Measurements from ENCODE around the gene VBP1.
A peak's percentile ranks its signal among the peaks of the same experiment; 100 is the strongest.

Gene VBP1, protein sequence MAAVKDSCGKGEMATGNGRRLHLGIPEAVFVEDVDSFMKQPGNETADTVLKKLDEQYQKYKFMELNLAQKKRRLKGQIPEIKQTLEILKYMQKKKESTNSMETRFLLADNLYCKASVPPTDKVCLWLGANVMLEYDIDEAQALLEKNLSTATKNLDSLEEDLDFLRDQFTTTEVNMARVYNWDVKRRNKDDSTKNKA

DNA sequence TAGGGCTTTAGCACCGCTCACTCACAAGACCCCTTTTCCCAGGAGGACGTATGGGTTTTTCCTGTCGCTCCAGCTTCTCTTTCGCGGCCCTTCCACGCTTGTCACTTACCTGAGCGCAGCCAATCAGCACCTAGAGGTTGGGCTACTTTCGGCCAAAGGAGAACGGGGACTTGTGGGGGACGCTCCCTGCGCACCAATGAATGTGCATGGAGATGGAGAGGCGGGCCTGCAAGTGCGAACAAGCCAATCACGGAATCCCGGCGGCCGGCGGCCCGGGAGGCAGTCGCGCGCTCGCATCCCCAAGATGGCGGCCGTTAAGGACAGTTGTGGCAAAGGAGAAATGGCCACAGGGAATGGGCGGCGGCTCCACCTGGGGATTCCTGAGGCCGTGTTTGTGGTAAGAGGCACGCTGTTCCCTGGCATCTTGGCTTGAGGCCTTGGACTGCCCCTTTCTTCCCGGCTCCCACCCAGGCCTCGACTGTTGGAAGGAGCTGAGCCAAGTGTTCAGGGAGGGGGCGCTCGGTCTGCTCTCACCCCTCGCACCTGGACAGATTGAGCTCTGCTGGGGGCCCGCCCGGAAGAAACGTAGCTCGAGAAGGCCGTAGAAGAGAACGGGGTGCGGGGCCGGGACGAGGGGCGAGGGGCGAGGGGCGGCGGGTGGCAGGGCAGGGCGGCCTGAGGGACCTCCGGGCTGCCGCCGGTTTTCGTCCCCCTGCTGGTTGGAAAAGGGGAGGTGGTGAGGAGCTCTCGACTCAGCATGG is at the start of gene VBP1:
Gene VBP1, plus strand, starts transcription at position 282 of the 761 bp plus-strand sequence. Its CDS starts 23 bp downstream, at position 305.
- Histone ChIP-seq H3K4me3 (ENCODE audit: low read depth in 1 of 5, low read length in 5 of 5) (peak within 1 kb of the TSS; percentile 67 to 93 (median 81)), H3K9me3 (ENCODE audit: control insufficient read depth in 5 of 5, low read length in 5 of 5) (no peaks in the 10 kb centered on the region), H3K4me1 (ENCODE audit: control insufficient read depth in 5 of 5, insufficient read depth in 5 of 5, low read length in 5 of 5) (peaks cover 2 to 8% (median 6%) of the 10 kb centered on the region in 5 donors), H3K27ac (ENCODE audit: low read depth, low read length) (peak within 1 kb of the TSS; percentile 79), H3K9ac (ENCODE audit: low read length in 5 of 5) (peak within 1 kb of the TSS; percentile 61 to 85 (median 74)), H3K27me3 (ENCODE audit: control insufficient read depth in 5 of 5, insufficient read depth in 4 of 5, low read length in 5 of 5) (no peaks in the 10 kb centered on the region), H3K36me3 (ENCODE audit: control insufficient read depth in 5 of 5, insufficient read depth in 5 of 5, low read length in 5 of 5) (peaks cover 0 to 3% (median 0%) of the 10 kb centered on the region in 5 donors)

DNA sequence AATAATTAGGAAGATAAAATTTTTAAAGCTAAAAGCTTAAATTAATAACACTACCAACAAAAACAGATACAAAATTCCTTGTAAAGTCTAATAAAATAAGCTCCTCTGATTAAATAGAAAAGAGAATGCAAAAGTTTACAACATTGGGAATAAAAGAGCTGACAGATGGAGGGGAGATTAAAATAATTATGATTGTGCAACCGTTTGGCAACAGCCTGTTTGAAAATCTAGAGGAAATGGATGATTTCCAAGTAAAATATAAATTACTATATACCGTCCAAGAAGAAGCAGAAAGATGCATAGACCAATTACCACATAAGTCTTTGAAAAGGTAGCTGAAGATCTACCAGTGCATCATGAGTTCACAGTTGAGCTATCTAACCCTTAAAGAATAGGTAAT is 46.4 kb upstream of the VBP1 start:
- H3K27ac ChIP-seq (ENCODE audit: low read depth, low read length), result no peak overlapping the region
- no peak overlapping the region for H3K9ac ChIP-seq (ENCODE audit: low read length in 5 of 5)
- no peaks in the 10 kb centered on the region for H3K4me1 ChIP-seq (ENCODE audit: control insufficient read depth in 5 of 5, insufficient read depth in 5 of 5, low read length in 5 of 5)
- no peaks in the 10 kb centered on the region for H3K27me3 ChIP-seq (ENCODE audit: control insufficient read depth in 5 of 5, insufficient read depth in 4 of 5, low read length in 5 of 5)
- H3K4me3 ChIP-seq (ENCODE audit: low read depth in 1 of 5, low read length in 5 of 5), result no peak overlapping the region
- no peaks in the 10 kb centered on the region for H3K36me3 ChIP-seq (ENCODE audit: control insufficient read depth in 5 of 5, insufficient read depth in 5 of 5, low read length in 5 of 5)
- H3K9me3 ChIP-seq (ENCODE audit: control insufficient read depth in 5 of 5, low read length in 5 of 5), result no peaks in the 10 kb centered on the region

DNA sequence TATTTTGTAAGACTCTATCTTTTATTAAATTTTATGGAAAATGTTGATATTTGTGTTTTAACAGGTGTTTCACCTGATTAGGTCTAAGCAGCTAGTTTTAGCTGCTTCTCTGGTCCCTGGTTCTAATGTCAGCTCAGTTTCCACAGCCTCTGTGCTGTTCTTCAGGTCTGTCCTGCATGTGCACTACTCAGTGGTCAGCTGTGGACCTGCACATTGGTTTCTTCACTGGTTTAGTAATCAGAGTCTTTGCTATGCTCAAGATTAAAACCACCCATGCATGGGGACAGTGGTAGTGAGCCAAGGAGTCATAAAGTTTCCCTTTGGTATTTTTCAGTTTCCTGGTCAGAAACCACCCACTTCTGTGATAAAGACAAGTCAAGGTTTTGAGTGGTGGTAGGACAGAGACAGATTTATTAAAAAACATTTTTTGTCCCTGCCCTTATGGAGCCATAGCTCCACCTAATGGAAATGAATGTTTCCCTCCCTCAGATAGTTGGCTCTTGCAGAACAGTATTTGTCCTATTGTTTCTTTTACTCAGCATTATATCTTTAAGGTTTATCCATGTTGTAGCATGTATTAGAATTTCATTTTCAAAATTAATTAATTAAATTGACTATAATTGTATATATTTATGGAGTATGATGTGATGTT is 36.8 kb upstream of the VBP1 start:
- H3K27ac ChIP-seq (ENCODE audit: low read depth, low read length), result no peak overlapping the region

DNA sequence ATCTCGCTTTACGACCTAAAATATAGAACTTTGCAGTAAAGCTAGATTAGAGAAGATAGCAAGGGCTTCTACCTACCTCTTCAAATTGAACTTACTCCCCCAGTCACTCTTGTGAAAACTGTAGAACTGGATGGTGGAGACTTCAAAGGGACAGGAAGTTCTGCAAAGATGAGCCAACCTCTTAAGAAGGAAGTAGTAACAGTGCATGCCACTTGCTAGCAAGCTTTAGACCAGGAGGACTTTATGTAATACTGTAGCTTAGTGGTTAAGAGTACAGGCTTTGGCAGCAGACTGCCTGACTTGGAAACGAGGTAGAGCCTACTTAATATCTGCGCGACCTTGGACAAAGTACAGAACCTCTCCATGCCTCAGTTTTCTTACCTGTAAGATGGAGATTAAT is 27.5 kb upstream of the VBP1 start:
- H3K9me3 ChIP-seq (ENCODE audit: control insufficient read depth in 5 of 5, low read length in 5 of 5), result peaks cover 0 to 8% (median 2%) of the 10 kb centered on the region in 5 donors
- H3K27ac ChIP-seq (ENCODE audit: low read depth, low read length), result no peak overlapping the region
- no peak overlapping the region for H3K4me3 ChIP-seq (ENCODE audit: low read depth in 1 of 5, low read length in 5 of 5)
- no peaks in the 10 kb centered on the region for H3K27me3 ChIP-seq (ENCODE audit: control insufficient read depth in 5 of 5, insufficient read depth in 4 of 5, low read length in 5 of 5)
- H3K36me3 ChIP-seq (ENCODE audit: control insufficient read depth in 5 of 5, insufficient read depth in 5 of 5, low read length in 5 of 5), result no peaks in the 10 kb centered on the region
- no peak overlapping the region for H3K9ac ChIP-seq (ENCODE audit: low read length in 5 of 5)
- no peaks in the 10 kb centered on the region for H3K4me1 ChIP-seq (ENCODE audit: control insufficient read depth in 5 of 5, insufficient read depth in 5 of 5, low read length in 5 of 5)

More for the DNA sequence above, 36.8 kb upstream of the VBP1 start:
- Histone ChIP-seq H3K9ac (ENCODE audit: low read length in 5 of 5) (no peak overlapping the region), H3K4me1 (ENCODE audit: control insufficient read depth in 5 of 5, insufficient read depth in 5 of 5, low read length in 5 of 5) (no peaks in the 10 kb centered on the region), H3K9me3 (ENCODE audit: control insufficient read depth in 5 of 5, low read length in 5 of 5) (no peaks in the 10 kb centered on the region), H3K4me3 (ENCODE audit: low read depth in 1 of 5, low read length in 5 of 5) (no peak overlapping the region), H3K36me3 (ENCODE audit: control insufficient read depth in 5 of 5, insufficient read depth in 5 of 5, low read length in 5 of 5) (no peaks in the 10 kb centered on the region), H3K27me3 (ENCODE audit: control insufficient read depth in 5 of 5, insufficient read depth in 4 of 5, low read length in 5 of 5) (no peaks in the 10 kb centered on the region)

DNA sequence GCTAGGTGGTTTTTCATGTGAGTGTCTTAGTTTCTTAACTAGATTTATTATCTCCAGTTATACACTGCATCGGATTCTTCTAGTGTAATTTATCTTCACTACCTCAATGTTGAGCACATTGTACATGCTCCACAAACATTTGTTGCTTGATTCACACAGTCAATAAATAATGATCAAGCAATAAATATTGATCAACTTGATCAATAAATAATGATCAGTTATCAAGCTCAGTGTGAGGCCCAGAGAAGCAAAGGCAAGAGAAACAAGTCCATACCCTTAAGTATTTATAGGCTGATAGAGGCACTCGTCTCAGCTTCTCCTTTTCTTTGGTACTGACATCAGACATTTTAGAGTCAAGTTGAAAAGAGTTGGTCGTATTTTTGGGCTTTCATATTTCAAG is 5.1 kb upstream of the VBP1 start:
- Histone ChIP-seq H3K27ac (ENCODE audit: low read depth, low read length) (no peak overlapping the region), H3K9ac (ENCODE audit: low read length in 5 of 5) (no peak overlapping the region), H3K9me3 (ENCODE audit: control insufficient read depth in 5 of 5, low read length in 5 of 5) (peaks cover 0 to 2% (median 0%) of the 10 kb centered on the region in 5 donors), H3K27me3 (ENCODE audit: control insufficient read depth in 5 of 5, insufficient read depth in 4 of 5, low read length in 5 of 5) (no peaks in the 10 kb centered on the region), H3K36me3 (ENCODE audit: control insufficient read depth in 5 of 5, insufficient read depth in 5 of 5, low read length in 5 of 5) (no peaks in the 10 kb centered on the region), H3K4me1 (ENCODE audit: control insufficient read depth in 5 of 5, insufficient read depth in 5 of 5, low read length in 5 of 5) (peaks cover 0 to 6% (median 1%) of the 10 kb centered on the region in 5 donors), H3K4me3 (ENCODE audit: low read depth in 1 of 5, low read length in 5 of 5) (no peak overlapping the region)

DNA sequence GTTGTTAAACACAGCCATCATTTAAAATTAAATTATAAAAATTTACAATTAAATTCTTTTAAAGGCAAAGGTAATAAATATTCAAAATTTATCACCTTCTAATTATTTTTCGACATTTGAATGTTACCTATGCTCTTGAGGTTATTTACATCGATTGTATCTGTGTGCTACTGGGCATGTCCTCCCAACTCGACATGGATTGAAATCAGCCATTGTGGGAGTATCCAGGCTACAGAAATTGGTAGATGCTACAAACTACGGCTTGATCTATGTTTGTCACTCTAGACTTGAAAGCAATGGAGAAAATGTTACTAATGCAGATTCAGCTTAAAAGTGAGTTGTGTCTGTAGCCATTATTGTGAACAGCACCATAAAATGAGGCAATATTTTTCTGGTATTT is 2.5 kb upstream of the VBP1 start:
- Histone ChIP-seq H3K27me3 (ENCODE audit: control insufficient read depth in 5 of 5, insufficient read depth in 4 of 5, low read length in 5 of 5) (no peaks in the 10 kb centered on the region), H3K4me1 (ENCODE audit: control insufficient read depth in 5 of 5, insufficient read depth in 5 of 5, low read length in 5 of 5) (peaks cover 2 to 8% (median 6%) of the 10 kb centered on the region in 5 donors), H3K9ac (ENCODE audit: low read length in 5 of 5) (no peak overlapping the region)

DNA sequence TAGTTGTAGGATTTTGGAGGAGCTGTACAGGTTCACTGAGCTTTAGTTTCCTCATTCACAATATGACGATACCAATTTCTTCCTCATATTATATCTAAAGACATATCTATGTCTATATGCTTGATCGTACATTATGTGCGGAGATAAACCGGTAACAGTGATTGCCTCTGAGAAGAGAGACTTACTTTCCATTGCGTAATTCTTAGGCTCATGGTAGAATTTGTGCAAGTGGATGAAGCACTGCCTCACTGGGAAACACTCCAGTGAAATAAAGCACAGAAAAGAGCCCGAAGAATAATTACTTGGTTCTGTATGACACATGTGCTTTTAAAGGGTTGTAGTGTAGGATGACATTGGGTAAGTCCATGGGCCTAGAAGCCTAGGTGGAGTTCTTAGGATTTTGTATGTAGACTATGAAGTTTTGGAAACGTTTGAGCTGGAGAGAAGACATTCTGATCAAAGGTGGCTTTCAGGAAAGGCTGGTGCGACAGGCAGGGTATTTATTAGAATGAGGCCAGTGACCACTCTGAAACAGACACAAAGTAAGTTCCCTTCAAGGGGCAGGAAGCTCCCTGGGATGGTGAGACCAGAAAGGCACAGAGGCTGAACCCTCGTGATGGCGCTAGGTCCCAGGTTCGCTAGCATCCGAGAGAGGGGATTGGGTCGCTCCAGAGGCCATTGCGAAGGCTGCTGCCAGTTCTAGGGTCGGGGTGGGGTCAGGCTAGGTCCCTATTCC is 649 bp upstream of the VBP1 start:
- Histone ChIP-seq H3K27me3 (ENCODE audit: control insufficient read depth in 5 of 5, insufficient read depth in 4 of 5, low read length in 5 of 5) (no peaks in the 10 kb centered on the region), H3K4me1 (ENCODE audit: control insufficient read depth in 5 of 5, insufficient read depth in 5 of 5, low read length in 5 of 5) (peaks cover 2 to 8% (median 6%) of the 10 kb centered on the region in 5 donors), H3K9ac (ENCODE audit: low read length in 5 of 5) (peak overlapping the region; percentile 61 to 76 (median 70)), H3K36me3 (ENCODE audit: control insufficient read depth in 5 of 5, insufficient read depth in 5 of 5, low read length in 5 of 5) (peaks cover 0 to 3% (median 0%) of the 10 kb centered on the region in 5 donors), H3K9me3 (ENCODE audit: control insufficient read depth in 5 of 5, low read length in 5 of 5) (no peaks in the 10 kb centered on the region), H3K4me3 (ENCODE audit: low read depth in 1 of 5, low read length in 5 of 5) (peak overlapping the region; percentile 67 to 88 (median 81)), H3K27ac (ENCODE audit: low read depth, low read length) (peak overlapping the region; percentile 79)

More for the DNA sequence above, 2.5 kb upstream of the VBP1 start:
- H3K4me3 ChIP-seq (ENCODE audit: low read depth in 1 of 5, low read length in 5 of 5), result no peak overlapping the region
- no peaks in the 10 kb centered on the region for H3K9me3 ChIP-seq (ENCODE audit: control insufficient read depth in 5 of 5, low read length in 5 of 5)
- H3K36me3 ChIP-seq (ENCODE audit: control insufficient read depth in 5 of 5, insufficient read depth in 5 of 5, low read length in 5 of 5), result no peaks in the 10 kb centered on the region
- H3K27ac ChIP-seq (ENCODE audit: low read depth, low read length), result no peak overlapping the region

DNA sequence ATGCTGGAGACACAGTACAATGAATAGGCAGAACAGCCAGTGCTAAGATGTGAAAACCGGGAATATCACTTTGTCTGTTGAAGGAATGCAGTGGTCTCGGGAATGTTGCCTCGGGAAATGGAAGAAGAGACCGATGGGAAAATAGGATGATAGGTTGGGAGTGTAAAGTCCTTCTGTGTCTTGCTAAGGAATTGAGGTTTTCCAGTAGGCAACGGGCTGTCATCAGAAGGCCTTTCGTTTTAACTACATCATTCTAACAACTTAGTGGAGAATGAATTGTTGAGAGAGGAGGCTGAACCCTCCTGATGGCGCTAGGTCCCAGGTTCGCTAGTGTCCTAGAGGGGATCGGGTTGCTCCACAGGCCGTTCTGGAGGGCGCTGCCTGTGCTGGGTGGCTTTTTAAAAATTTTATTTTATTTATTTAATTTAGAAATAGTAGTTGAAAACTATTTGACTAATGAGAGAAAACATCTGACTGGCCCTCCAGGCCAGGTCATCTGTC is 730 bp downstream of the VBP1 start:
- H3K27ac ChIP-seq (ENCODE audit: low read depth, low read length), result peak overlapping the region; percentile 69

DNA sequence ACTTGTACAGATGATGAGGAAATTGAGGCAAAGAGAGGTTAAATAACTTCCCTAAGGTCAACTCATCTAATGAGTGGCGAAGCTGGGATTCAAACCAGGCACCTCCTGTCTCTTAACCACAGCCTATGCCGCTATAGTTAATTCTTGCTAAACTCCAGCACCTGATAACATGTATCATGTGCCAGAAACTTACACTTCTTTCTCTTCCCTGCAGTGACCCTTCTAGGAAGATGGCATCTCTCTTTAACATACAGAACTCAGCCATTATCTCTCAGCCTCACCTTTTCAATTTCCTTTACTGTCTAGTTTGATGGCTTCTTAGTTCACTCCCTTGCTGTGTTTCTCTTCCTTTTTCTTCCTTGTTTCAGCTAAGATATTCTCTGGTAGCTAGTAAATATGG is 2.5 kb downstream of the VBP1 start:
- no peak overlapping the region for H3K9ac ChIP-seq (ENCODE audit: low read length in 5 of 5)
- no peaks in the 10 kb centered on the region for H3K27me3 ChIP-seq (ENCODE audit: control insufficient read depth in 5 of 5, insufficient read depth in 4 of 5, low read length in 5 of 5)
- H3K4me1 ChIP-seq (ENCODE audit: control insufficient read depth in 5 of 5, insufficient read depth in 5 of 5, low read length in 5 of 5), result peaks cover 2 to 8% (median 6%) of the 10 kb centered on the region in 5 donors
- peaks cover 0 to 11% (median 0%) of the 10 kb centered on the region in 5 donors for H3K36me3 ChIP-seq (ENCODE audit: control insufficient read depth in 5 of 5, insufficient read depth in 5 of 5, low read length in 5 of 5)
- H3K4me3 ChIP-seq (ENCODE audit: low read depth in 1 of 5, low read length in 5 of 5), result no peak overlapping the region
- no peaks in the 10 kb centered on the region for H3K9me3 ChIP-seq (ENCODE audit: control insufficient read depth in 5 of 5, low read length in 5 of 5)
- H3K27ac ChIP-seq (ENCODE audit: low read depth, low read length), result no peak overlapping the region

More for the DNA sequence above, 730 bp downstream of the VBP1 start:
- Histone ChIP-seq H3K27me3 (ENCODE audit: control insufficient read depth in 5 of 5, insufficient read depth in 4 of 5, low read length in 5 of 5) (no peaks in the 10 kb centered on the region), H3K4me3 (ENCODE audit: low read depth in 1 of 5, low read length in 5 of 5) (peak overlapping the region; percentile 67 to 85 (median 79)), H3K4me1 (ENCODE audit: control insufficient read depth in 5 of 5, insufficient read depth in 5 of 5, low read length in 5 of 5) (peaks cover 2 to 8% (median 6%) of the 10 kb centered on the region in 5 donors), H3K36me3 (ENCODE audit: control insufficient read depth in 5 of 5, insufficient read depth in 5 of 5, low read length in 5 of 5) (peaks cover 0 to 7% (median 0%) of the 10 kb centered on the region in 5 donors), H3K9me3 (ENCODE audit: control insufficient read depth in 5 of 5, low read length in 5 of 5) (no peaks in the 10 kb centered on the region), H3K9ac (ENCODE audit: low read length in 5 of 5) (peak overlapping the region in 3 of 5 donors; percentile 25 to 50 (median 47))
